ENCODE data around the gene E4F1. TPM values are rescaled to one million over a fixed set of nuclear protein-coding genes. Genes with fewer than 3 reads are reported as not detected.
A peak's percentile ranks its signal among the peaks of the same experiment; 100 is the strongest.

E4F1 gene
- total RNA-seq, 1 experiment from 2014 or later, result 29.9 TPM

GRCh38 chr16:2206780-2207433, 16.5 kb upstream of the E4F1 start:
- DNase-seq (ENCODE audit: low spot score), result no peak

GRCh38 chr16:2207872-2208271, 15.5 kb upstream of the E4F1 start:
- no peak for DNase-seq (ENCODE audit: low spot score)

DNA sequence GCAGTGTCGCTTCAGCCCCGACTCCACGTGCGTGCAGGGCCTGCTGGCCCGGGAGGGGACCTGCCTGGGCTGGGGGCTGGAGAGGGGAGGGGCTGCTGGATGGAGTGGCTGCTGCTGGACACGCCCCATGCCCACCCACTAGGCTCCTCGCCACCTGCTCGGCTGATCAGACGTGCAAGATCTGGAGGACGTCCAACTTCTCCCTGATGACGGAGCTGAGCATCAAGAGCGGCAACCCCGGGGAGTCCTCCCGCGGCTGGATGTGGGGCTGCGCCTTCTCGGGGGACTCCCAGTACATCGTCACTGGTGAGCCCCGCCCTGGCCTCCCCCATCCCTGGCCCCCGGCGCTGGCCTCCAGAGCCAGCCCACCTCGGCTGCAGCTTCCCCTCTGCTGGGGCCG, 15.1 kb upstream of the E4F1 start:
- no peak for DNase-seq (ENCODE audit: low spot score)

- no peak for DNase-seq (ENCODE audit: low spot score)
Observed at GRCh38 chr16:2208772-2209171, 14.6 kb upstream of the E4F1 start.

GRCh38 chr16:2209258-2210008, 14.0 kb upstream of the E4F1 start:
- DNase-seq (ENCODE audit: low spot score), result no peak

DNA sequence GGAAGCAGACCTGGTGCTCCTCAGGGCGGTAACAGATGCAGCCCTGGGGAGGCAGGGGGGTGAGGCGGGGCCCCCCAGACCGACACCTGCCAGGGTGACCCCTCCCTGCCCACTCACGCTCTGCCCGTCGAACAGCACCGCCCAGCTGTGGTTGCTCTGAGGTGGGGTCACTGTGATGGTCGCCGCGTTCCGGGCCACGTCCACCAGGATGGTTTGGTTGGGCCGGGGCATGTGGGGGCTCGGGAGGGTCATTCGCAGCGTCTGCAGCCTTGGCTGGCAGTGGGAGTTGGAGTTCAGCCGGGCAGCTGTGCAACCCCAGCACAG, 13.4 kb upstream of the E4F1 start:
- no peak for DNase-seq (ENCODE audit: low spot score)

- no peak for DNase-seq (ENCODE audit: low spot score)
Observed at GRCh38 chr16:2210386-2211365, 12.7 kb upstream of the E4F1 start, which contains the start of gene BRICD5. BRICD5 (minus strand) TSS chr16:2210863; CDS start chr16:2210833, 30 bp downstream.

DNA sequence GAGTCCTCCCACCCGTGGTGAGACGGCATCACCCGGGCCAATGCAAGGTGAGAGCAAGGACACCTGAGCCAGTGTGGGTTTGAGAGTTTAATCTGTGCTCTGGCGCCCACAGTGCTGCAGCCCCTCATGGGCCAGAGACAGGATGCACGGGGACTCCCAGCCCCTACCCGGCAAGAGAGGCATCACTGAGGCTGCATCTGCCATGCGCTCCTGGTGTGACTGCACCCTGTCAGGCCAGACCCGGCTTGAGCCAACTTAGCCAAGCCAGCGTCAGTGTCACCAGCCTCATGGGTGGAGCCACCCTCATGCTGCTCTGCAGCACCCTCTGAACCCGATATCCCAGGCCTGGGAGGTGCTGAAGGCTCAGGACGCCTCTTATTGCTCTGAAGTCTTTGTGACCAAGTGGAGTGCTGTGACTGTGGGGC, 11.5 kb upstream of the E4F1 start:
- DNase-seq (ENCODE audit: low spot score), result no peak

- no peak for DNase-seq (ENCODE audit: low spot score)
Observed at GRCh38 chr16:2212362-2213324, 10.7 kb upstream of the E4F1 start.

DNA sequence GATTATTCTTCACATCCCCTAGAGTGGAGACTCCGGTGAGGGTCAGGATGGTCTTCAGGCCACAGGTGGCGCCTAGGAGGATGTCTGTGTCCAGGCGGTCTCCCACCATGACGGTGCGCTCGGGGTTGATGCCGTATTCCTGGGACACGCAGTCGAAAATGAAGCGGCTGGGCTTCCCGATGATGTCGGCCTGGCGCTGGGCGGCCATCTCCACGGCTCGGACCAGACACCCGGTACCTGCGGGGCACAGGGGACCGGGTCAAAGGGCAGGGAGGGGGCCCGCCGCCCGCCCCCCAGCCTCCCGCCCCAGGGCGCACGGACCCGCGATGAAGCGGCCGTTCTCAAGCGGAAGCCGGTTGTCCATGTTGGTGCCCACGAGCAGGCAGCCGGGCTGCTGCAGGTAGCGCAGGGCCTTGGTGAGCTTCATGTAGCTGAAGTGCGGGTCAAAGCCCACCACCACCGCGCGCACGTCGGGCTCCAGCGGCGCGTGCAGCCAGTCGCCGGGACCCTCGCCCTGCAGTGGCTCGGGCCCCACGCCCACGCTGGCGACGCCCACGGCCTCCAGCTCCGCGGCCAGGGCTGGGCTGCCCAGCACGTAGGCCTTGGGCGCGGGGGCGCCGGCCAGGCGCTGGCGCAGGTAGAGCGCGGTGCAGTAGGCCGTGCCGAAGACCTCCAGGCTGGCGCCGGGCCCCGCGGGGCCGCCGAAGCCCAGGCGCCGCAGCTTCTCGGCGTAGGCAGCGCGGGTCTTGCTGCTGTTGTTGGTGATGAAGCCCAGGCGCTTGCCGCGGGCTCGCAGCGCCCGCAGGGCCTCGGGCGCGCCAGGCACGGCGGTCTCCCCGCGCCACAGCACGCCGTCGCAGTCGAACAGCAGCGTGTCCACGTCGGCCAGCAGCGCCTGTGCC, 9.3 kb upstream of the E4F1 start:
- DNase-seq (ENCODE audit: low spot score), result no peak

DNA sequence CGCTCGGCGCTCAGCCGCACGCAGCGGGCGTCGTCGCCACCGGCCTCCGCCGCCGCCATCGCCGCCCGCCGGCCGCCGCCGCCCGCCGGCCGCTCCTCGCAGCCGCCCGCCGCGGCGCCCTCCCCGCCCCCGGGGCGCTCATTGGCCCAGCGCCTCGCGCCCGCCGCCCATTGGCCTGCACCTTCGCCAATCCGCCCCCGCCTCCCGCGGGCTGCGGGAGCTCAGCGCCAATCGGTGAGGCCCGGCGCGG, 8.7 kb upstream of the E4F1 start, which contains the start of gene PGP:
PGP (minus strand) TSS at position 122 of the 250 bp plus-strand sequence; CDS start at position 59, 63 bp downstream.
- DNase-seq (ENCODE audit: low spot score), result no peak

DNA sequence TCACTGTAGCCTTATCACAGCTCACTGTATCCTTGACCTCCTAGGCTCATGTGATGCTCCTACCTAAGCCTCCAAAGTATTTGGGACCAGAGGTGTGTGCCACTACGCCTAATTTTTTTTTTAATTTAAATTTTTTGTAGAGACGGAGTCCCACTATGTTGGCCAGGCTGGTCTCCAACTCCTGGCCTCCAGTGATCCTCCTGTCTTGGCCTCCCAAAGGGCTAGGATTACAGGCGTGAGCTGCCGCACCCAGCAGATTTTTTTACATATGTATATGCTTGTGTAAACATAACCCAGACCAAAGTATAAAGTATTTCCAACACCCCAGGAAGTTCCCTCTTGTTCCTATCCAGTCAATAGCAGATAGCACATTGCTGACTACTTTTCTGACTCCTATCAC, 7.1 kb upstream of the E4F1 start:
- DNase-seq (ENCODE audit: low spot score), result no peak

- DNase-seq (ENCODE audit: low spot score), result peak; percentile 44
Observed at GRCh38 chr16:2223942-2224486, 623 bp downstream of the E4F1 start.

GRCh38 chr16:2226245-2226793, 2.9 kb downstream of the E4F1 start:
- DNase-seq (ENCODE audit: low spot score), result no peak

DNA sequence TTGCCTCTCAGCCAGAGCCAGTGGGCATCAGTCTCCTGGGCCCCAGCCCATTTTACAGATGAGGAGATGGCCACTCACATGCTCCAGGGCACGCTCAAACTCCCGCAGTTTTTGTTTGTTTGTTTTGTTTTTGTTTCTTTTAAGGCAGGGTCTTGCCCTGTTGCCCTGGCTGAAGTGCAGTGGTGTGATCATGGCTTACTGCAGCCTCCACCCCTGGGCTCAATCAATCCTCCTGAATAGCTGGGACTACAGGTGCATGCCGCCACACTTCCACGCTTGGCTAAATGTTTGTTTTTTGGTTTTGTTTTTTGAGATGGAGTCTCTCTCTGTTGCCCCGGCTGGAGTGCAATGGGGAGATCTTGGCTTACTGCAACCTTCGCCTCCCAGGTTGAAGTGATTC, 3.5 kb downstream of the E4F1 start:
- DNase-seq (ENCODE audit: low spot score), result no peak

GRCh38 chr16:2228161-2228824, 4.9 kb downstream of the E4F1 start:
- no peak for DNase-seq (ENCODE audit: low spot score)

DNA sequence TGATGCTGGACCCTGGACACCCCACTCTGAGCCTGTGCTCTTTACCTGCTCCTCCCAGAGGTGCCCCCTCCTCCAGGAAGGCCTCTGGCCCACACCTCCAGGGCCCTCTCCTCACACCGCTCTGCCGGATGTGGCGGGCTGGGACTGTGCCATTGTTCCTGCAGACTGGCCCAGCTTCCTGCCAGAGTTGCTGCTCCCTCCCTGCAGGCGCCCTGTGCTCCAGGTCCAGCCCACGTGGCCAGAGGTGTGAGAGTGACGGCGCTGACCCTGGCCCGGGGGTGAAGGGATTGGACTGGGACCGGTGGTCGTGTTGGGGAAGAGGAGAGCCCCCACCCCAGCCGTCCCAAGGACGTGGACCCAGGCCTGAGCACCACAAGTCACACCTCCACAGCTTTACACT, 5.7 kb downstream of the E4F1 start:
- DNase-seq (ENCODE audit: low spot score), result no peak

DNA sequence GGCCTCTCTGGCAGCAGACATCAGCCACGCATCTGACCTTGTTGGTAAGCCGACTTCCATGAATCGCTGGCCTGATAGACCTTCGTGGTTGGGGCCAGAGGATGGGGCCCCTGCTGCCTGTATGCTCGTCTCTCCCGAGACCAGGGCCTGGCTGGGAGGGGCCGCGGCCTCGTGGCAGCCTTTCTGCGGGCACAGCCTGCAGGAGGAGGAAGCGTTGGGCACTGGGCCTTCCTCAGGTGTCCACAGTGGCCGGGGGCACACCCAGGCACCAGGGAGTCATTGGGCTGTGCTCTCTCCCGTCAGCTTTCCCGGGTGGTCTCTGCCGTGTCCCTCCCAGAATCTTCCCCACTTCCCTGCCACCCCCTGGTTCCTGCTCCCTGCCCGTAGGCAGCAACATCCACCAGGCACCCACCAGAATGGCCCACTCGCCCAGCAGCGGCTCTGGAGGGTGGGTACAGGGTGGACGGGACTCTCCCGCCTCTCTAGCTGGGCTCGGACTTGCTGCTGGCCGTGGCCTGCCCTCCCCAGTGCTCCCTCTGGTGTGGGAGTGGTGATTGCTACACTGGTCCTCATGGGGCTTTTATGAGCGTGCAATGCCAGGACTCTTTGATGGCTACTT, 6.3 kb downstream of the E4F1 start:
- DNase-seq (ENCODE audit: low spot score), result no peak

DNA sequence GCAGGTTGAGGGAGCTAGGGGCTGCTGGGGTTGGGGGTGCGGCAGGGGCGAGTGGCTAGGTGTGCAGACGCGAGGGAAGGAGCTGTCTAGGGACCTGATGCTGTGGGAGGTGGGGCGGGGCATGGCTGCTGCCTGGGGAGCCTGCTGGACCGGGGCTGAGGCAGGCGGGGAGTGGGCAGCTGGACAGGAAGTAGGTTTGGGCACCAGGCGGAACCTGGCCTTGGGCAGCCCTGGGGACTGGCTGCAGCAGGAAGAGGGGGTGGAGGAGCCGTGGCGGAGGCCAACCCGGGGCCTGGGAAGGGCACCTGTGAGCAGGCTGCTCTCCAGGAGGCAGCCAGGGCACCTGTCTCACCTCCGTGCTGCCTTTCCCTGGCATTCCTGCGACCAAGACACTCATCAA, 7.0 kb downstream of the E4F1 start:
- no peak for DNase-seq (ENCODE audit: low spot score)

All from A172 (cell line).